Non-pigmented ciliary epithelial cell (primary cell): ENCODE measurements around the gene CHIT1.
"Not testable (repeated sequence)": the region's sequence is repeated elsewhere in the genome, so short reads cannot be mapped to it uniquely, and the experiment has no call there.

ENCODE experiments used
- DNase-seq: peaks from one replicate; pipeline ENCODE4 v3.0.0-alpha.2; 2010; ENCODE audit warnings: low read depth

CHIT1 gene

GRCh38 chr1:203229471-203230135 is at the start of gene CHIT1:
Gene CHIT1 (minus strand): TSS chr1:203229673. CDS start chr1:203229636, 37 bp downstream.
- no peak for DNase-seq

- no peak for DNase-seq
These were observed 49.5 kb upstream of the CHIT1 start for GRCh38 chr1:203278885-203279406.

- DNase-seq = no peak
These were observed 48.8 kb upstream of the CHIT1 start for GRCh38 chr1:203278082-203278884.

GRCh38 chr1:203276916-203277545 is 47.6 kb upstream of the CHIT1 start:
- DNase-seq = no peak

- DNase-seq = no peak
These were observed 46.9 kb upstream of the CHIT1 start for GRCh38 chr1:203276408-203276807.

- no peak for DNase-seq
These were observed 46.3 kb upstream of the CHIT1 start for GRCh38 chr1:203275656-203276272.

GRCh38 chr1:203274603-203275381 is 45.3 kb upstream of the CHIT1 start:
- DNase-seq = no peak

- no peak for DNase-seq
These were observed 44.6 kb upstream of the CHIT1 start for GRCh38 chr1:203273869-203274602.

GRCh38 chr1:203273206-203273868 is 43.9 kb upstream of the CHIT1 start:
- DNase-seq = no peak

GRCh38 chr1:203272633-203273205 is 43.2 kb upstream of the CHIT1 start:
- DNase-seq = no peak

GRCh38 chr1:203271962-203272632 is 42.6 kb upstream of the CHIT1 start:
- DNase-seq = no peak

- no peak for DNase-seq
These were observed 41.7 kb upstream of the CHIT1 start for GRCh38 chr1:203271018-203271743.

- no peak for DNase-seq
These were observed 41.0 kb upstream of the CHIT1 start for GRCh38 chr1:203270448-203270847.

- DNase-seq = no peak
These were observed 40.2 kb upstream of the CHIT1 start for GRCh38 chr1:203269654-203270020.

- DNase-seq = no peak
These were observed 39.6 kb upstream of the CHIT1 start for GRCh38 chr1:203268901-203269653.

GRCh38 chr1:203267912-203268311 is 38.4 kb upstream of the CHIT1 start:
- no peak for DNase-seq

- DNase-seq = no peak
These were observed 37.9 kb upstream of the CHIT1 start for GRCh38 chr1:203267347-203267846.

- DNase-seq = not testable (repeated sequence)
These were observed 36.7 kb upstream of the CHIT1 start for GRCh38 chr1:203266140-203266539.
